Neural progenitor cell (in vitro differentiated cells): ENCODE data around the gene UBXN7. TPM values are rescaled to one million over a fixed set of nuclear protein-coding genes. Genes with fewer than 3 reads are reported as not detected.

Experiments
- DNase-seq: peaks from one replicate; pipeline ENCODE4 v3.0.0-alpha.2; 2016; ENCODE audit warnings: low spot score
- H2AFZ ChIP-seq: fragments of 200-600 bp; sonication (generic); replicated peaks from 2 replicates; pipeline ENCODE4 v1.6.1; 2016; ENCODE audit warnings: antibody characterized with exemption
- H3F3A ChIP-seq: fragments of 200-600 bp; sonication (generic); 2 replicates; pipeline ENCODE4 v1.6.1; 2016; ENCODE audit warnings: antibody characterized with exemption, low read depth
- H3K27ac ChIP-seq: fragments of 200-600 bp; sonication (generic); 2 replicates; pipeline ENCODE4 v1.5.1; 2016; ENCODE audit warnings: mild to moderate bottlenecking
- H3K27me3 ChIP-seq: fragments of 200-600 bp; sonication (generic); 2 replicates; pipeline ENCODE4 v1.6.1; 2016; ENCODE audit warnings: mild to moderate bottlenecking, moderate library complexity
- H3K36me3 ChIP-seq: fragments of 200-600 bp; sonication (generic); 2 replicates; pipeline ENCODE4 v1.5.1; 2016
- H3K4me1 ChIP-seq: fragments of 200-600 bp; sonication (generic); 2 replicates; pipeline ENCODE4 v1.6.1; 2016; ENCODE audit warnings: mixed run types
- H3K4me2 ChIP-seq: fragments of 200-600 bp; sonication (generic); 2 replicates; pipeline ENCODE4 v1.6.1; 2016
- H3K4me3 ChIP-seq: fragments of 200-600 bp; sonication (generic); 2 replicates; pipeline ENCODE4 v1.5.1; 2016
- H3K79me2 ChIP-seq: fragments of 200-600 bp; sonication (generic); 2 replicates; pipeline ENCODE4 v1.6.1; 2016; ENCODE audit warnings: low read depth
- H3K9ac ChIP-seq: fragments of 200-600 bp; sonication (generic); 2 replicates; pipeline ENCODE4 v1.6.1; 2016
- H3K9me3 ChIP-seq: fragments of 200-600 bp; sonication (generic); 2 replicates; pipeline ENCODE4 v1.5.1; 2016; ENCODE audit warnings: low read depth
- H4K20me1 ChIP-seq: fragments of 200-600 bp; sonication (generic); 2 replicates; pipeline ENCODE4 v1.6.1; 2016; ENCODE audit warnings: low read depth
- H3K27ac Mint-ChIP-seq: 3 replicates; pipeline ENCODE4 v1.8.0; 2021; ENCODE audit warnings: mixed read lengths
- H3K27me3 Mint-ChIP-seq: 2 replicates; pipeline ENCODE4 v1.8.0; 2022; ENCODE audit warnings: low read depth, mild to moderate bottlenecking, inconsistent platforms, moderate library complexity, mixed read lengths; ENCODE audit not compliant: insufficient read depth
- H3K36me3 Mint-ChIP-seq: 3 replicates; pipeline ENCODE4 v1.8.0; 2021; ENCODE audit warnings: mixed read lengths
- H3K4me1 Mint-ChIP-seq: 3 replicates; pipeline ENCODE4 v1.8.0; 2021; ENCODE audit warnings: mixed read lengths
- H3K4me3 Mint-ChIP-seq: 3 replicates; pipeline ENCODE4 v1.8.0; 2021; ENCODE audit warnings: mild to moderate bottlenecking, moderate library complexity, mixed read lengths
- H3K9me3 Mint-ChIP-seq: 3 replicates; pipeline ENCODE4 v1.8.0; 2020; ENCODE audit warnings: mixed read lengths
- CTCF ChIP-seq: fragments of 200-600 bp; sonication (generic); IDR thresholded peaks from 2 replicates; pipeline ENCODE4 v1.5.1; 2017; ENCODE audit warnings: antibody characterized with exemption, mild to moderate bottlenecking
- EZH2 ChIP-seq: fragments of 200-600 bp; sonication (generic); IDR thresholded peaks from 2 replicates; pipeline ENCODE4 v1.6.1; 2017; ENCODE audit warnings: antibody characterized with exemption, mild to moderate bottlenecking, moderate library complexity
- EZH2phosphoT487 ChIP-seq: fragments of 200-600 bp; sonication (generic); IDR thresholded peaks from 2 replicates; pipeline ENCODE4 v1.6.1; 2017; ENCODE audit warnings: antibody characterized with exemption
- total RNA-seq: library from RNA; depleted of rRNA; stranded (reverse); fragments of >200 nt; gene quantifications from 2 replicates; pipeline ENCODE4 v1.2.3, GENCODE V29; 2015; ENCODE audit warnings: low replicate concordance

Gene UBXN7
- total RNA-seq, 1 donor from 2014 or later: 68.7 TPM

- no peak overlapping the region for H2AFZ ChIP-seq
- H3K79me2 ChIP-seq: peaks cover 97% of the 10 kb centered on the region
- H3K4me3 ChIP-seq: no peak overlapping the region
- H3K27ac ChIP-seq: no peak overlapping the region
- Mint-ChIP-seq H3K4me1 (no peaks in the 10 kb centered on the region), H3K4me3 (no peak overlapping the region), H3K36me3 (peaks cover 39% of the 10 kb centered on the region), H3K9me3 (peaks cover 26% of the 10 kb centered on the region), H3K27ac (no peak overlapping the region), H3K27me3 (no peaks in the 10 kb centered on the region)
- no peaks in the 10 kb centered on the region for H3K4me1 ChIP-seq
- no peak overlapping the region for H3K9ac ChIP-seq
- H3K9me3 ChIP-seq: no peaks in the 10 kb centered on the region
- TF ChIP-seq EZH2: no peak
- no peak for TF ChIP-seq EZH2phosphoT487
- TF ChIP-seq CTCF: no peak
- no peaks in the 10 kb centered on the region for H3F3A ChIP-seq
- DNase-seq: no peak
- H3K36me3 ChIP-seq: peaks cover 16% of the 10 kb centered on the region
- H3K4me2 ChIP-seq: no peak overlapping the region
- H3K27me3 ChIP-seq: no peaks in the 10 kb centered on the region
- H4K20me1 ChIP-seq: peaks cover 4% of the 10 kb centered on the region
Observed at GRCh38 chr3:196406811-196407470, 25.3 kb downstream of the UBXN7 start.

- H3K9ac ChIP-seq: no peak overlapping the region
- H3K4me3 ChIP-seq: no peak overlapping the region
- Mint-ChIP-seq H3K27ac (no peak overlapping the region), H3K4me1 (no peaks in the 10 kb centered on the region), H3K4me3 (no peak overlapping the region), H3K27me3 (peaks cover 2% of the 10 kb centered on the region), H3K36me3 (peaks cover 32% of the 10 kb centered on the region), H3K9me3 (no peaks in the 10 kb centered on the region)
- H2AFZ ChIP-seq: no peak overlapping the region
- H3K36me3 ChIP-seq: peaks cover 17% of the 10 kb centered on the region
- no peaks in the 10 kb centered on the region for H3K9me3 ChIP-seq
- no peaks in the 10 kb centered on the region for H3F3A ChIP-seq
- H3K27me3 ChIP-seq: no peaks in the 10 kb centered on the region
- no peak for DNase-seq
- no peak overlapping the region for H3K27ac ChIP-seq
- no peaks in the 10 kb centered on the region for H3K4me1 ChIP-seq
- H3K4me2 ChIP-seq: no peak overlapping the region
- peaks cover 67% of the 10 kb centered on the region for H3K79me2 ChIP-seq
- H4K20me1 ChIP-seq: peaks cover 10% of the 10 kb centered on the region
- TF ChIP-seq EZH2phosphoT487 (no peak), CTCF (no peak), EZH2 (no peak)
Observed at GRCh38 chr3:196400331-196400730, 31.9 kb downstream of the UBXN7 start.

GRCh38 chr3:196399485-196399945 is 32.7 kb downstream of the UBXN7 start:
- peaks cover 31% of the 10 kb centered on the region for H3K36me3 Mint-ChIP-seq
- no peak for TF ChIP-seq EZH2
- TF ChIP-seq EZH2phosphoT487: no peak
- no peak for TF ChIP-seq CTCF

More at GRCh38 chr3:196399485-196399945, 32.7 kb downstream of the UBXN7 start:
- H3K27ac ChIP-seq: no peak overlapping the region
- H3K27ac Mint-ChIP-seq: no peak overlapping the region
- no peaks in the 10 kb centered on the region for H3K27me3 ChIP-seq
- peaks cover 17% of the 10 kb centered on the region for H3K36me3 ChIP-seq
- no peaks in the 10 kb centered on the region for H3K9me3 Mint-ChIP-seq
- no peak overlapping the region for H3K9ac ChIP-seq
- no peak for DNase-seq
- H3K4me3 ChIP-seq: no peak overlapping the region
- H3F3A ChIP-seq: no peaks in the 10 kb centered on the region
- no peak overlapping the region for H3K4me2 ChIP-seq
- no peaks in the 10 kb centered on the region for H3K4me1 Mint-ChIP-seq
- H3K9me3 ChIP-seq: no peaks in the 10 kb centered on the region
- no peak overlapping the region for H3K4me3 Mint-ChIP-seq
- peaks cover 60% of the 10 kb centered on the region for H3K79me2 ChIP-seq
- no peak overlapping the region for H2AFZ ChIP-seq
- peaks cover 2% of the 10 kb centered on the region for H3K27me3 Mint-ChIP-seq
- no peaks in the 10 kb centered on the region for H3K4me1 ChIP-seq
- H4K20me1 ChIP-seq: peaks cover 10% of the 10 kb centered on the region
